Measurements from ENCODE around the gene C11orf54.

Gene C11orf54

GRCh38 chr11:93813974-93814373, 72.5 kb downstream of the C11orf54 start:
- DNase-seq (ENCODE audit: insufficient read length) (no peak), FAIRE-seq (no peak)
- TF ChIP-seq TAF1 (IDR thresholded peaks at IDR 0.05; ENCODE audit: borderline replicate concordance, low read depth, low read length), result no peak
- peak; percentile 64; the same call in 1 of the 2 replicates for TF ChIP-seq POLR2AphosphoS5 (IDR thresholded peaks at IDR 0.05; ENCODE audit: low read depth, low read length)

All from GM12892 (cell line).